ENCODE measurements around the gene EEF1AKMT3.
"Not testable (repeated sequence)": the region's sequence is repeated elsewhere in the genome, so short reads cannot be mapped to it uniquely, and the experiment has no call there.

The EEF1AKMT3 gene

GRCh38 chr12:57764662-57765002, 7.8 kb upstream of the EEF1AKMT3 start:
- DNase-seq (ENCODE audit: extremely low read depth in 1 of 2, low read depth in 1 of 2), result no peak

DNA sequence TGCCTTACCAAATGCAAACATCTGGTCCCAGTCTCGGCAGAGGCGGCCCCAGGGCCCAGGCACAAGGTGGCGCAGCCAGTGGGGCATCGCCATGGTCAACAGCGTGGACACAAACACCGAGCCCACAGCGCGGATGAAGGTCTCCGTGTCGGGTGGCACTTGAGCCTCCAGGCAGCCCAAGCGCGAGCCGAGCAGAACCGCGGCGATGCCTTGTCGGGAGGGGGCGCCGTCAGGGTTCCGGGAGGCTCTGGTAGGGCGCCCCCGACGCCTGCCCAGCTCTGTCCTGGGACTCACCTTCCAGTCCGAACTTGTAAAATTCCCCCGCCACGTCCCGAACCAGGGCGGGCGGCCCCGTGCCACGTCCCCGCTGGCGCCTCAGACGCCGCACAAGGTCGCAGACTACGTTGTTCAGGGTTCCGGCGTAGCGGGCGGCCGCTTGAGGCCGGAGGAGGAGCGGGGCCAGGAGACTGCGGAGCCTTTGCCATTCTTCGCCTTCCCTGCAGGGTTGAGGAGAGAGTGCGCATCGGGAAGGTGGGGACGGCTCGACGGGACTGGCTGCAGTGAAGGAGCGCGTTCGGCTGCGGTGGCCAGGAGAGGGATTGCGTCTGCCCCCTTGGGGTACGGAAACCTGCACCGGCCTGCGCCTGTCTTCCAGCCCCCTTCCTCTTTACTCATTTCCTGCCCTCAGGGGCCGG, 7.3 kb upstream of the EEF1AKMT3 start:
- DNase-seq (ENCODE audit: extremely low read depth in 1 of 2, low read depth in 1 of 2), result no peak

- DNase-seq (ENCODE audit: extremely low read depth in 1 of 2, low read depth in 1 of 2), result no peak
These were observed 6.5 kb upstream of the EEF1AKMT3 start for GRCh38 chr12:57765698-57766463.

GRCh38 chr12:57766464-57767304, 5.7 kb upstream of the EEF1AKMT3 start, which contains the start of gene CYP27B1:
CYP27B1 (minus strand) TSS chr12:57767078; CDS start chr12:57767041, 37 bp downstream.
- no peak for DNase-seq (ENCODE audit: extremely low read depth in 1 of 2, low read depth in 1 of 2)

GRCh38 chr12:57767305-57767698, 5.1 kb upstream of the EEF1AKMT3 start:
- DNase-seq (ENCODE audit: extremely low read depth in 1 of 2, low read depth in 1 of 2), result no peak

- DNase-seq (ENCODE audit: extremely low read depth in 1 of 2, low read depth in 1 of 2), result no peak
These were observed 4.5 kb upstream of the EEF1AKMT3 start for GRCh38 chr12:57767876-57768275.

DNA sequence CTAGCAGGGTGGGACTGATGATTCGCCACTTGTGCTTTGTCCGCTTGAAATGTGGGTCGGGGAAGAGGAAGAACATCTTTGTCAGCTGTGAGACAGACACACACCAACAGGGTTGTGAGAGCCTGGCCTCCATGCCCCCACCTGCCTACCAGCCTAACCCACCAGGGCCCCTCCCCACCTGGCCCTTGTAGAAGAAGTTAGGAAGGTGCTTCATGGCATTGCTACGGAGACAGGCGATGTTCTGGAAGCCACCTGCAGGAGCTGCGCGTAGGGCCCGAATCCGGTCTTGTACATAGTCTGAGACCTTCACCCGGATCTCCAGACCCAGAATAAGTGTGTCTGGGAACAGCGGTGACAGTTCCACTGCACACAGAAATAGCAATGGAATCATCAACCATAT, 2.8 kb upstream of the EEF1AKMT3 start:
- no peak for DNase-seq (ENCODE audit: extremely low read depth in 1 of 2, low read depth in 1 of 2)

GRCh38 chr12:57770734-57771133, 1.7 kb upstream of the EEF1AKMT3 start:
- no peak for DNase-seq (ENCODE audit: extremely low read depth in 1 of 2, low read depth in 1 of 2)

- peak in 1 of 2 donors; percentile 90 for DNase-seq (ENCODE audit: extremely low read depth in 1 of 2, low read depth in 1 of 2)
These were observed 1.1 kb upstream of the EEF1AKMT3 start for GRCh38 chr12:57771236-57771872.

- DNase-seq (ENCODE audit: extremely low read depth in 1 of 2, low read depth in 1 of 2), result peak; percentile 88 to 93
These were observed 463 bp upstream of the EEF1AKMT3 start, which contains the start of gene METTL1 for GRCh38 chr12:57771873-57772428. METTL1 (minus strand) TSS chr12:57772105; CDS start chr12:57772083, 22 bp downstream.

DNA sequence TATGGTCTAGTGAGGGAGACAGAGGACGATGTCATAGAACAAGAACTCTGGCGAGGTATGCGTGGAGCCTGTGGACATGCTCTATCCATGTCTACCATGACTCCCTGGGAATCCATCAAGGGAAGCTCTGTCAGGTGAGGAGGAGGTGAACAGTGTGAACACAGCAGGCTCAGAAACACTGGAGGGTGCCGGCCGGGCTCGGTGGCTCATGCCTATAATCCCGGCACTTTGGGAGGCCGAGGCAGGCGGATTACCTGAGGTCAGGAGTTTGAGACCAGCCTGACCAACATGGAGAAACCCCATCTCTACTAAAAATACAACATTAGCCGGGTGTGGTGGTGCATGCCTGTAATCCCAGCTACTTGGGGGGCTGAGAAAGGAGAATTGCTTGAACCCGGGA, 2.2 kb downstream of the EEF1AKMT3 start:
- not testable (repeated sequence) for DNase-seq (ENCODE audit: extremely low read depth in 1 of 2, low read depth in 1 of 2)

- no peak for DNase-seq (ENCODE audit: extremely low read depth in 1 of 2, low read depth in 1 of 2)
These were observed 2.6 kb downstream of the EEF1AKMT3 start for GRCh38 chr12:57775044-57775443.

DNA sequence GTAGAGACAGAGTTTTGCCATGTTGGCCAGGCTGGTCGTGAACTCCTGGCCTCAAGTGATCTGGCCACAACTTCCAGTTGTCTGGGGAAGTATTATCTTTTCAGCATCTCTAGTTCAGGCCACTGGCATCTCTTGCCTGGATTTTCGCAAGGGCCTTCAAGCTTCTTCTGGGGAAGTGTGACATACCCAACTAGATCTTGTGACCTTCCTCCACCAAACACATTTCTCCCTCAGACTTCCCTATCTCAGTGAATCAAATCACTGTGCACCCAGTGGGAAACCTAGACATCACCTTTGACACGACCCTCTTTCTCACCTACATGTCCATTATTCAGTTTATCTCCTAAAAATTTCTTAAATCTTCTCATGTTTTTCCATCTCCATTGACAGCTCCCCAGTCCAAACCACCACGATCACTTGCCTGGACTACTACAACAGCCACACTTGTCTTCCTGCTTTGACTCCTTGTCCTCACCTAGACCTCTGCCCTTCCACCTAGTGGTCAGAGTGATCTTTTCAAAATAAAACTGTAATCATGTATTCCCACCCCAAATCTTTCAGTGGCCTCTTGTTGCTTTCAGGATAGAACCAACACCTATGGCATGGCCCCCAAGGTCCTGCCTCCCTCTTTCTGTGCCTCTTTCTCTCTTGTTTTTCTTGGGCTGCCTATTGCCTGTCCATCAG, 3.3 kb downstream of the EEF1AKMT3 start:
- DNase-seq (ENCODE audit: extremely low read depth in 1 of 2, low read depth in 1 of 2), result no peak

DNA sequence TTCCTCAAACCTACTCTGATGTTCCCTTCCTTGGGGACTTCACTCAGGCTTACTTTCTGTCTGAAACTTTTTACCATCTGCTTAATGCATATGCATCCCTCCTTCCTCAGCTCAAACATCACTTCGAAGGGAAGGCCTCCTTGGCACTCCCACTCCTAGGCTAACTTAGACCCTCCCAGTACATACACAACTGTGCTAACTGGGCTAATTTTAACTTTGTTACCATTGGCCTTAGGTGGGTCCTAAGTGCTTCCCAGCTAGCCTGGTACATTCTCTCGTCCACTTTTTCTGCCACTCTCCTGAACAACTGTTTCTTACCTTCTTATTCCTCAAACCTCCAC, 3.8 kb downstream of the EEF1AKMT3 start:
- DNase-seq (ENCODE audit: extremely low read depth in 1 of 2, low read depth in 1 of 2), result no peak

- no peak for DNase-seq (ENCODE audit: extremely low read depth in 1 of 2, low read depth in 1 of 2)
These were observed 5.0 kb downstream of the EEF1AKMT3 start for GRCh38 chr12:57777367-57777766.

GRCh38 chr12:57777911-57778310, 5.5 kb downstream of the EEF1AKMT3 start:
- no peak for DNase-seq (ENCODE audit: extremely low read depth in 1 of 2, low read depth in 1 of 2)

GRCh38 chr12:57779736-57780135, 7.3 kb downstream of the EEF1AKMT3 start:
- DNase-seq (ENCODE audit: extremely low read depth in 1 of 2, low read depth in 1 of 2), result no peak

DNA sequence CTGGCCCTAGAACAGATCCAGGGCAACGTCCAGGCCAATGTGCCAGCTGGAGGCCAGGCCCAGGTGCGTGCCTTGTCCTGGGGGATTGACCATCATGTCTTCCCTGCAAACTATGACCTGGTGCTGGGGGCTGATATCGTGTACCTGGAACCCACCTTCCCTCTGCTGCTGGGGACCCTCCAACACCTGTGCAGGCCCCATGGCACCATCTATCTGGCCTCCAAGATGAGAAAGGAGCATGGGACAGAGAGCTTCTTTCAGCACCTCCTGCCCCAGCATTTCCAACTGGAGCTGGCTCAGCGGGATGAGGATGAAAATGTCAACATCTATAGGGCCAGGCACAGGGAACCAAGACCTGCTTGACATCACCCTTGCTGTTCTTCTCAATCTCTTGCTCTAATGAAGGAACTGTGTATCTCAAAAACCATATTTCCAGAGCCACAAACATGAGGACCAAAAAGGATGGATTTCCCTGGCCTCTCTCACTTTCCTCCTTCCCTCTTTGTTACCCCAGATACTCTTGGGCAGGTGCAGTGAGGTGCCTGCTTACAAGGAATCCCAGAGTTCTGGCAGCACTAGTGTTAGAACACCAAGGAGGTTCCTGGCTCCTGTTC, 8.0 kb downstream of the EEF1AKMT3 start:
- DNase-seq (ENCODE audit: extremely low read depth in 1 of 2, low read depth in 1 of 2), result no peak

GRCh38 chr12:57781244-57781643, 8.8 kb downstream of the EEF1AKMT3 start:
- DNase-seq (ENCODE audit: extremely low read depth in 1 of 2, low read depth in 1 of 2), result no peak

GRCh38 chr12:57781801-57782200, 9.4 kb downstream of the EEF1AKMT3 start:
- no peak for DNase-seq (ENCODE audit: extremely low read depth in 1 of 2, low read depth in 1 of 2)
